K562 (cell line): ENCODE data around the gene NPB. TPM values are rescaled to one million over a fixed set of nuclear protein-coding genes. Genes with fewer than 3 reads are reported as not detected.
A peak's percentile ranks its signal among the peaks of the same experiment; 100 is the strongest.

Experiments
- BMI1 ChIP-seq: fragments of 150-350 bp; IDR thresholded peaks from 2 replicates; pipeline ENCODE4 v1.6.1; 2014; ENCODE audit warnings: low read length
- BRF1 ChIP-seq: IDR thresholded peaks from 3 replicates; pipeline ENCODE4 v1.6.1; 2011; ENCODE audit warnings: borderline replicate concordance, mild to moderate bottlenecking; ENCODE audit not compliant: insufficient read length; ENCODE audit errors: extremely low read depth
- ESRRB ChIP-seq: fragments of 250-450 bp; sonication (Bioruptor Pico); IDR thresholded peaks from 2 replicates; pipeline ENCODE4 v1.5.0; 2020; ENCODE audit warnings: mild to moderate bottlenecking, moderate library complexity, borderline replicate concordance
- GABPA ChIP-seq: fragments of 200-800 bp; sonication (Bioruptor generic); conservative IDR thresholded peaks from 2 replicates; pipeline ENCODE4 v1.6.1; 2016; ENCODE audit warnings: low read depth, missing genetic modification characterization, missing compliant biosample characterization
- LCOR ChIP-seq: sonication (generic); formaldehyde crosslinking; IDR thresholded peaks from 2 replicates; pipeline ENCODE4 v1.8.0; 2022; ENCODE audit warnings: mild to moderate bottlenecking, missing genetic modification reagents
- MBD2 ChIP-seq: sonication (generic); IDR thresholded peaks from 2 replicates; pipeline ENCODE4 v1.6.1; 2016; ENCODE audit warnings: low read depth, borderline replicate concordance
- MCM3 ChIP-seq: fragments of 450-650 bp; IDR thresholded peaks from 2 replicates; pipeline ENCODE4 v1.6.1; 2016
- MEIS2 ChIP-seq: fragments of 450-650 bp; IDR thresholded peaks from 2 replicates; pipeline ENCODE4 v1.6.1; 2014; ENCODE audit warnings: mild to moderate bottlenecking; ENCODE audit not compliant: partially characterized antibody
- PTRF ChIP-seq: fragments of 450-650 bp; IDR thresholded peaks from 2 replicates; pipeline ENCODE4 v1.6.1; 2016; ENCODE audit warnings: mild to moderate bottlenecking, missing genetic modification characterization, missing compliant biosample characterization
- RBM39 ChIP-seq: fragments of 200-400 bp; formaldehyde crosslinking; optimal IDR thresholded peaks from 2 replicates; pipeline ENCODE3; 2018; ENCODE audit warnings: low read depth, low read length
- SLC30A9 ChIP-seq: fragments of 250-450 bp; sonication (Bioruptor Pico); IDR thresholded peaks from 2 replicates; pipeline ENCODE4 v1.8.0; 2022; ENCODE audit warnings: mild to moderate bottlenecking, moderate library complexity
- SMAD3 ChIP-seq: fragments of 450-650 bp; formaldehyde crosslinking; conservative IDR thresholded peaks from 2 replicates; pipeline ENCODE4 v1.4.0; 2020; ENCODE audit warnings: mild to moderate bottlenecking
- SRSF3 ChIP-seq: fragments of 200-400 bp; formaldehyde crosslinking; IDR thresholded peaks from 2 replicates; pipeline ENCODE4 v1.6.1; 2016; ENCODE audit warnings: mild to moderate bottlenecking, low read length, moderate library complexity; ENCODE audit not compliant: insufficient read depth
- STAG1 ChIP-seq: sonication (generic); formaldehyde crosslinking; IDR thresholded peaks from 2 replicates; pipeline ENCODE4 v1.5.0; 2020; ENCODE audit warnings: missing genetic modification reagents, borderline replicate concordance
- TAL1 ChIP-seq: fragments of 450-650 bp; IDR thresholded peaks from 2 replicates; pipeline ENCODE4 v1.6.1; 2016; ENCODE audit warnings: mild to moderate bottlenecking
- U2AF1 ChIP-seq: fragments of 200-400 bp; formaldehyde crosslinking; optimal IDR thresholded peaks from 2 replicates; pipeline ENCODE3; 2017; ENCODE audit warnings: mild to moderate bottlenecking, low read depth, low read length, moderate library complexity
- ZFPM2 ChIP-seq: fragments of 250-450 bp; sonication (Bioruptor Pico); IDR thresholded peaks from 2 replicates; pipeline ENCODE4 v1.5.1; 2022; ENCODE audit warnings: mild to moderate bottlenecking
- ZNF232 ChIP-seq: sonication (generic); formaldehyde crosslinking; IDR thresholded peaks from 2 replicates; pipeline ENCODE4 v1.8.0; 2022; ENCODE audit warnings: mild to moderate bottlenecking, missing genetic modification reagents
- ZNF644 ChIP-seq: fragments of 200-800 bp; sonication (Bioruptor generic); IDR thresholded peaks from 2 replicates; pipeline ENCODE4 v1.6.1; 2016; ENCODE audit warnings: low read depth, missing genetic modification characterization, missing compliant biosample characterization
- polyA plus RNA-seq, 8 experiments: library from polyadenylated mRNA; depleted of rRNA in 4 of 8; stranded (reverse) in 5 of 8; unstranded in 3 of 8; fragments of >200 nt; fragmentation: Nextera tagmentation in 2 of 8; fragmentation: Illumina TruSeq in 1 of 8; extraction: Ambion mirVana in 2 of 8; extraction: Trizol in 1 of 8; gene quantifications; 2 replicates each; pipeline versions ENCODE4 v1.2.1 to v1.2.3, GENCODE V29; 2011 to 2014; ENCODE audit warnings: inconsistent platforms in 1 of 8, missing spikeins in 1 of 8
- total RNA-seq, 7 experiments: library from RNA; depleted of rRNA in 6 of 7; stranded (reverse); fragments of >200 nt in 6 of 7; fragmentation: Illumina TruSeq in 2 of 7; extraction: Trizol in 2 of 7; gene quantifications; 2 replicates each; pipeline versions ENCODE4 v1.2.1 to v1.2.3, GENCODE V29; 2011 to 2021; ENCODE audit warnings: low replicate concordance in 1 of 7
- TF ChIP-seq, protein P1 (sequence below): sonication (generic); formaldehyde crosslinking; IDR thresholded peaks from 2 replicates; pipeline ENCODE4 v1.8.0; 2022; ENCODE audit warnings: mild to moderate bottlenecking, missing genetic modification reagents
- TF ChIP-seq, protein P2 (sequence below): fragments of 250-450 bp; sonication (Bioruptor Pico); IDR thresholded peaks from 2 replicates; pipeline ENCODE4 v1.4.0; 2020; ENCODE audit warnings: mild to moderate bottlenecking
- TF ChIP-seq, protein P3 (sequence below), 2 experiments: IDR thresholded peaks; 2 replicates each; pipeline ENCODE4 v1.6.1; 2012; ENCODE audit warnings: improper control_type of control experiment in 2 of 2, low read depth in 2 of 2, low read length in 2 of 2, borderline replicate concordance in 1 of 2
- TF ChIP-seq, protein P4 (sequence below): sonication (generic); formaldehyde crosslinking; IDR thresholded peaks from 2 replicates; pipeline ENCODE4 v1.9.0; 2022; ENCODE audit warnings: mild to moderate bottlenecking, missing genetic modification reagents

The NPB gene
- total and polyA plus RNA-seq, 9 of the 15 experiments (the other 6 are each of a cell fraction or from before 2014, with no cell fraction given), result 0.03 to 0.61 (median 0.14) TPM; not detected in 2

DNA sequence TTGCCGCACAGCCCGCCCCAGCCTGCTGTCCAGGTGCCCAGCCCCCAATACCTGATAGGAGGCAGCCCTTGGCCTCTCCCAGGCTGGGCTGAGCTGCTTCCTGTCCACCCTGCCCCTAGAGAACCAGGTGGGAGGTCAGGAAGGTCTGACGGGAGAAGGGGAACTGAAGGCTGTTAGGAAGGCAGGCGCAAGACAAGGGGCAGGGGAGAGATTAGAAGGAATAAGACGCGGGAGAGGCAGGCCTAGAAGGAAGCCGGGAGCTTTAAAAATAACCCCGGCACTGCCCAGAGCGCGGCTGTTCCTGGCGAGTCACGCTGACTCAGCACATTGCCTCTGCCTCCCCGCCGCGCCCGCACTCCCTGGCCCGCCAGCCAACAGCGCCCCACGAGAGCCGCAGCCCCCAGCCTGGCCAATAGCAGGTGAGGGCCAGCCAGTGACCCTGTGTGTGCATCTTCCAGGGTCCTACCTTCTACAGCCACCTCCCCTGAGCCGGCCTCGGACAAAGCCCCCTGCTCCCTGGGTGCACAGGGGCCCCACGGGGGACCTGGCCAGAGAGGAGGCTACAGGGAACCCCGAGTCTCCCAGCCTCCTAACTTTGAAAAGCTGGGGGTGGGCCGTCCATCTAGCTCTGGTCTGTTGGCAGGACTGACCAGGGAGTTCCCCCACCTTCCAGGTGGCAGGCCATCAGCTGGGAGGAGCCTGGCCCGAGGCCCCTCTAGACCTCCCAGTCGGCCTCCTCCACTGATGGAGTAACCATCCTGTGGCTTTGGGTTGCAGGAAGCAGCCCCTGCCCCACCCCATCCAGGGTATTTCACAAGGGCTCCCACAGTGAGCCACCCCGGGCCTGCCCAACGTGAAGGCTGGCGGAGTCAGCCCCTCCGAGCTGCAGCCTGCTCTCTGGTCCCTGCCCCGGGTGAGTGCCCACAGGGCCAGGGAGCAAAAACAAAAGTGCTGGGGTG, 21.5 kb downstream of the NPB start (continued):
- TF ChIP-seq MCM3, result no peak
- no peak for TF ChIP-seq MBD2
- no peak for TF ChIP-seq SMAD3 (CRISPR knock-in tag)
- TF ChIP-seq SLC30A9 (CRISPR knock-in tag), result no peak
- no peak for TF ChIP-seq RBM39
- no peak for TF ChIP-seq U2AF1
- no peak for TF ChIP-seq ZNF644 (tag)
- TF ChIP-seq, protein P1, sequence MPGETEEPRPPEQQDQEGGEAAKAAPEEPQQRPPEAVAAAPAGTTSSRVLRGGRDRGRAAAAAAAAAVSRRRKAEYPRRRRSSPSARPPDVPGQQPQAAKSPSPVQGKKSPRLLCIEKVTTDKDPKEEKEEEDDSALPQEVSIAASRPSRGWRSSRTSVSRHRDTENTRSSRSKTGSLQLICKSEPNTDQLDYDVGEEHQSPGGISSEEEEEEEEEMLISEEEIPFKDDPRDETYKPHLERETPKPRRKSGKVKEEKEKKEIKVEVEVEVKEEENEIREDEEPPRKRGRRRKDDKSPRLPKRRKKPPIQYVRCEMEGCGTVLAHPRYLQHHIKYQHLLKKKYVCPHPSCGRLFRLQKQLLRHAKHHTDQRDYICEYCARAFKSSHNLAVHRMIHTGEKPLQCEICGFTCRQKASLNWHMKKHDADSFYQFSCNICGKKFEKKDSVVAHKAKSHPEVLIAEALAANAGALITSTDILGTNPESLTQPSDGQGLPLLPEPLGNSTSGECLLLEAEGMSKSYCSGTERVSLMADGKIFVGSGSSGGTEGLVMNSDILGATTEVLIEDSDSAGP (CRISPR knock-in tag), result no peak
- TF ChIP-seq, protein P2, sequence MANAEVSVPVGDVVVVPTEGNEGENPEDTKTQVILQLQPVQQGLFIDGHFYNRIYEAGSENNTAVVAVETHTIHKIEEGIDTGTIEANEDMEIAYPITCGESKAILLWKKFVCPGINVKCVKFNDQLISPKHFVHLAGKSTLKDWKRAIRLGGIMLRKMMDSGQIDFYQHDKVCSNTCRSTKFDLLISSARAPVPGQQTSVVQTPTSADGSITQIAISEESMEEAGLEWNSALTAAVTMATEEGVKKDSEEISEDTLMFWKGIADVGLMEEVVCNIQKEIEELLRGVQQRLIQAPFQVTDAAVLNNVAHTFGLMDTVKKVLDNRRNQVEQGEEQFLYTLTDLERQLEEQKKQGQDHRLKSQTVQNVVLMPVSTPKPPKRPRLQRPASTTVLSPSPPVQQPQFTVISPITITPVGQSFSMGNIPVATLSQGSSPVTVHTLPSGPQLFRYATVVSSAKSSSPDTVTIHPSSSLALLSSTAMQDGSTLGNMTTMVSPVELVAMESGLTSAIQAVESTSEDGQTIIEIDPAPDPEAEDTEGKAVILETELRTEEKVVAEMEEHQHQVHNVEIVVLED (CRISPR knock-in tag), result no peak
- TF ChIP-seq ZNF232 (CRISPR knock-in tag), result no peak
- TF ChIP-seq, protein P3, sequence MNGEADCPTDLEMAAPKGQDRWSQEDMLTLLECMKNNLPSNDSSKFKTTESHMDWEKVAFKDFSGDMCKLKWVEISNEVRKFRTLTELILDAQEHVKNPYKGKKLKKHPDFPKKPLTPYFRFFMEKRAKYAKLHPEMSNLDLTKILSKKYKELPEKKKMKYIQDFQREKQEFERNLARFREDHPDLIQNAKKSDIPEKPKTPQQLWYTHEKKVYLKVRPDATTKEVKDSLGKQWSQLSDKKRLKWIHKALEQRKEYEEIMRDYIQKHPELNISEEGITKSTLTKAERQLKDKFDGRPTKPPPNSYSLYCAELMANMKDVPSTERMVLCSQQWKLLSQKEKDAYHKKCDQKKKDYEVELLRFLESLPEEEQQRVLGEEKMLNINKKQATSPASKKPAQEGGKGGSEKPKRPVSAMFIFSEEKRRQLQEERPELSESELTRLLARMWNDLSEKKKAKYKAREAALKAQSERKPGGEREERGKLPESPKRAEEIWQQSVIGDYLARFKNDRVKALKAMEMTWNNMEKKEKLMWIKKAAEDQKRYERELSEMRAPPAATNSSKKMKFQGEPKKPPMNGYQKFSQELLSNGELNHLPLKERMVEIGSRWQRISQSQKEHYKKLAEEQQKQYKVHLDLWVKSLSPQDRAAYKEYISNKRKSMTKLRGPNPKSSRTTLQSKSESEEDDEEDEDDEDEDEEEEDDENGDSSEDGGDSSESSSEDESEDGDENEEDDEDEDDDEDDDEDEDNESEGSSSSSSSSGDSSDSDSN (IDR thresholded peaks at IDR 0.05; ENCODE audit: borderline replicate concordance in 1 of 2, low read depth in 2 of 2, low read length in 2 of 2), result peak; percentile 36 to 72; a peak in 2 of 4 replicates
- no peak for TF ChIP-seq BRF1
- TF ChIP-seq SRSF3, result no peak
- no peak for TF ChIP-seq PTRF (tag)
- TF ChIP-seq MEIS2, result peak; percentile 17
- TF ChIP-seq LCOR (CRISPR knock-in tag), result no peak
- no peak for TF ChIP-seq ESRRB (CRISPR knock-in tag)
- no peak for TF ChIP-seq ZFPM2 (CRISPR knock-in tag)
- TF ChIP-seq STAG1 (CRISPR knock-in tag), result no peak
- peak; percentile 50 for TF ChIP-seq GABPA (tag)
- TF ChIP-seq, protein P4, sequence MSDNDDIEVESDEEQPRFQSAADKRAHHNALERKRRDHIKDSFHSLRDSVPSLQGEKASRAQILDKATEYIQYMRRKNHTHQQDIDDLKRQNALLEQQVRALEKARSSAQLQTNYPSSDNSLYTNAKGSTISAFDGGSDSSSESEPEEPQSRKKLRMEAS (CRISPR knock-in tag), result peak; percentile 34; the same call in 1 of the 2 replicates
- no peak for TF ChIP-seq TAL1
- no peak for TF ChIP-seq BMI1
